ENCODE results near the gene PTGFRN.

Gene PTGFRN

GRCh38 chr1:117007719-117008013 lies 98.0 kb downstream of the PTGFRN start:
- Histone ChIP-seq H3K9ac (ENCODE audit: low read depth, low read length) (no peak overlapping the region), H3K4me1 (ENCODE audit: insufficient read depth, low read length) (peaks cover 17% of the 10 kb centered on the region), H3K36me3 (ENCODE audit: insufficient read depth, low read length) (no peaks in the 10 kb centered on the region), H3K9me3 (ENCODE audit: insufficient read depth, low read depth, low read length) (no peaks in the 10 kb centered on the region), H3K27me3 (ENCODE audit: insufficient read depth, low read length) (no peaks in the 10 kb centered on the region), H3K27ac (ENCODE audit: low read depth, low read length) (no peak overlapping the region), H3K4me3 (ENCODE audit: low read length) (no peak overlapping the region)
- WGBS = no CpG with 5 or more reads among the region's 2 CpGs

GRCh38 chr1:117008656-117009055 lies 98.9 kb downstream of the PTGFRN start:
- Histone ChIP-seq H3K27me3 (ENCODE audit: insufficient read depth, low read length) (no peaks in the 10 kb centered on the region), H3K4me1 (ENCODE audit: insufficient read depth, low read length) (peaks cover 8% of the 10 kb centered on the region), H3K9ac (ENCODE audit: low read depth, low read length) (no peak overlapping the region), H3K4me3 (ENCODE audit: low read length) (no peak overlapping the region), H3K36me3 (ENCODE audit: insufficient read depth, low read length) (no peaks in the 10 kb centered on the region), H3K27ac (ENCODE audit: low read depth, low read length) (no peak overlapping the region), H3K9me3 (ENCODE audit: insufficient read depth, low read depth, low read length) (no peaks in the 10 kb centered on the region)
- WGBS = 91% methylated on average over 2 of the region's 2 CpGs

- H3K27me3 ChIP-seq (ENCODE audit: insufficient read depth, low read length) = no peaks in the 10 kb centered on the region
- WGBS = 84% methylated on average over 3 of the region's 3 CpGs
- H3K9ac ChIP-seq (ENCODE audit: low read depth, low read length) = no peak overlapping the region
- H3K4me3 ChIP-seq (ENCODE audit: low read length) = no peak overlapping the region
- no peaks in the 10 kb centered on the region for H3K9me3 ChIP-seq (ENCODE audit: insufficient read depth, low read depth, low read length)
- no peaks in the 10 kb centered on the region for H3K36me3 ChIP-seq (ENCODE audit: insufficient read depth, low read length)
- H3K4me1 ChIP-seq (ENCODE audit: insufficient read depth, low read length) = 0 out of 2 replicates have a peak, but pooled peaks cover 4% of the 10 kb centered on the region
- H3K27ac ChIP-seq (ENCODE audit: low read depth, low read length) = no peak overlapping the region
Observed at GRCh38 chr1:117009132-117009531, 99.4 kb downstream of the PTGFRN start.

GRCh38 chr1:117010310-117010969 lies 100.7 kb downstream of the PTGFRN start:
- 66% methylated on average over 3 of the region's 3 CpGs for WGBS
- H3K27ac ChIP-seq (ENCODE audit: low read depth, low read length) = no peak overlapping the region
- no peaks in the 10 kb centered on the region for H3K36me3 ChIP-seq (ENCODE audit: insufficient read depth, low read length)
- H3K4me1 ChIP-seq (ENCODE audit: insufficient read depth, low read length) = 0 out of 2 replicates have a peak, but pooled peaks cover 6% of the 10 kb centered on the region
- no peak overlapping the region for H3K9ac ChIP-seq (ENCODE audit: low read depth, low read length)
- H3K9me3 ChIP-seq (ENCODE audit: insufficient read depth, low read depth, low read length) = no peaks in the 10 kb centered on the region
- H3K27me3 ChIP-seq (ENCODE audit: insufficient read depth, low read length) = no peaks in the 10 kb centered on the region
- no peak overlapping the region for H3K4me3 ChIP-seq (ENCODE audit: low read length)

- Histone ChIP-seq H3K9ac (ENCODE audit: low read depth, low read length) (no peak overlapping the region), H3K36me3 (ENCODE audit: insufficient read depth, low read length) (no peaks in the 10 kb centered on the region), H3K4me1 (ENCODE audit: insufficient read depth, low read length) (0 out of 2 replicates have a peak, but pooled peaks cover 10% of the 10 kb centered on the region), H3K27ac (ENCODE audit: low read depth, low read length) (no peak overlapping the region), H3K27me3 (ENCODE audit: insufficient read depth, low read length) (no peaks in the 10 kb centered on the region), H3K9me3 (ENCODE audit: insufficient read depth, low read depth, low read length) (no peaks in the 10 kb centered on the region), H3K4me3 (ENCODE audit: low read length) (no peak overlapping the region)
- 95% methylated on average over 3 of the region's 3 CpGs for WGBS
Observed at GRCh38 chr1:117011334-117011733, 101.6 kb downstream of the PTGFRN start.

- 0 out of 2 replicates have a peak, but pooled peaks cover 10% of the 10 kb centered on the region for H3K4me1 ChIP-seq (ENCODE audit: insufficient read depth, low read length)
- H3K27me3 ChIP-seq (ENCODE audit: insufficient read depth, low read length) = no peaks in the 10 kb centered on the region
- H3K4me3 ChIP-seq (ENCODE audit: low read length) = no peak overlapping the region
- H3K9ac ChIP-seq (ENCODE audit: low read depth, low read length) = no peak overlapping the region
- no peak overlapping the region for H3K27ac ChIP-seq (ENCODE audit: low read depth, low read length)
- WGBS = 93% methylated on average over 5 of the region's 5 CpGs
- H3K9me3 ChIP-seq (ENCODE audit: insufficient read depth, low read depth, low read length) = no peaks in the 10 kb centered on the region
- H3K36me3 ChIP-seq (ENCODE audit: insufficient read depth, low read length) = no peaks in the 10 kb centered on the region
Observed at GRCh38 chr1:117013309-117013858, 103.7 kb downstream of the PTGFRN start.

GRCh38 chr1:117014209-117014608 lies 104.5 kb downstream of the PTGFRN start:
- H3K4me1 ChIP-seq (ENCODE audit: insufficient read depth, low read length) = 0 out of 2 replicates have a peak, but pooled peaks cover 10% of the 10 kb centered on the region
- WGBS = 96% methylated on average over 5 of the region's 5 CpGs
- H3K4me3 ChIP-seq (ENCODE audit: low read length) = no peak overlapping the region
- no peaks in the 10 kb centered on the region for H3K9me3 ChIP-seq (ENCODE audit: insufficient read depth, low read depth, low read length)
- no peaks in the 10 kb centered on the region for H3K27me3 ChIP-seq (ENCODE audit: insufficient read depth, low read length)
- H3K27ac ChIP-seq (ENCODE audit: low read depth, low read length) = no peak overlapping the region
- no peaks in the 10 kb centered on the region for H3K36me3 ChIP-seq (ENCODE audit: insufficient read depth, low read length)
- H3K9ac ChIP-seq (ENCODE audit: low read depth, low read length) = no peak overlapping the region

GRCh38 chr1:117015724-117016123 lies 106.0 kb downstream of the PTGFRN start:
- Histone ChIP-seq H3K4me1 (ENCODE audit: insufficient read depth, low read length) (0 out of 2 replicates have a peak, but pooled peaks cover 6% of the 10 kb centered on the region), H3K9ac (ENCODE audit: low read depth, low read length) (no peak overlapping the region), H3K4me3 (ENCODE audit: low read length) (no peak overlapping the region), H3K9me3 (ENCODE audit: insufficient read depth, low read depth, low read length) (no peaks in the 10 kb centered on the region), H3K27me3 (ENCODE audit: insufficient read depth, low read length) (no peaks in the 10 kb centered on the region), H3K27ac (ENCODE audit: low read depth, low read length) (no peak overlapping the region), H3K36me3 (ENCODE audit: insufficient read depth, low read length) (no peaks in the 10 kb centered on the region)
- WGBS = 93% methylated on average over 3 of the region's 3 CpGs

GRCh38 chr1:117017062-117017461 lies 107.3 kb downstream of the PTGFRN start:
- H3K9me3 ChIP-seq (ENCODE audit: insufficient read depth, low read depth, low read length) = no peaks in the 10 kb centered on the region
- no peak overlapping the region for H3K9ac ChIP-seq (ENCODE audit: low read depth, low read length)
- no peaks in the 10 kb centered on the region for H3K36me3 ChIP-seq (ENCODE audit: insufficient read depth, low read length)
- H3K4me3 ChIP-seq (ENCODE audit: low read length) = no peak overlapping the region
- H3K27me3 ChIP-seq (ENCODE audit: insufficient read depth, low read length) = no peaks in the 10 kb centered on the region
- WGBS = 90% methylated on average over 4 of the region's 4 CpGs
- H3K4me1 ChIP-seq (ENCODE audit: insufficient read depth, low read length) = 0 out of 2 replicates have a peak, but pooled peaks cover 6% of the 10 kb centered on the region
- no peak overlapping the region for H3K27ac ChIP-seq (ENCODE audit: low read depth, low read length)

- H3K27ac ChIP-seq (ENCODE audit: low read depth, low read length) = no peak overlapping the region
- no peaks in the 10 kb centered on the region for H3K9me3 ChIP-seq (ENCODE audit: insufficient read depth, low read depth, low read length)
- no peak overlapping the region for H3K9ac ChIP-seq (ENCODE audit: low read depth, low read length)
- WGBS = 76% methylated on average over 3 of the region's 3 CpGs
- no peak overlapping the region for H3K4me3 ChIP-seq (ENCODE audit: low read length)
- H3K27me3 ChIP-seq (ENCODE audit: insufficient read depth, low read length) = no peaks in the 10 kb centered on the region
- H3K36me3 ChIP-seq (ENCODE audit: insufficient read depth, low read length) = no peaks in the 10 kb centered on the region
- H3K4me1 ChIP-seq (ENCODE audit: insufficient read depth, low read length) = 0 out of 2 replicates have a peak, but pooled peaks cover 6% of the 10 kb centered on the region
Observed at GRCh38 chr1:117017648-117018047, 107.9 kb downstream of the PTGFRN start.

- Histone ChIP-seq H3K9me3 (ENCODE audit: insufficient read depth, low read depth, low read length) (no peaks in the 10 kb centered on the region), H3K27me3 (ENCODE audit: insufficient read depth, low read length) (no peaks in the 10 kb centered on the region), H3K4me1 (ENCODE audit: insufficient read depth, low read length) (0 out of 2 replicates have a peak, but pooled peaks cover 1% of the 10 kb centered on the region), H3K36me3 (ENCODE audit: insufficient read depth, low read length) (no peaks in the 10 kb centered on the region), H3K4me3 (ENCODE audit: low read length) (no peak overlapping the region), H3K9ac (ENCODE audit: low read depth, low read length) (no peak overlapping the region), H3K27ac (ENCODE audit: low read depth, low read length) (no peak overlapping the region)
- WGBS = 94% methylated on average over 1 of the region's 1 CpG
Observed at GRCh38 chr1:117020526-117021156, 110.9 kb downstream of the PTGFRN start.

All from HUES64 (cell line).